ENCODE results near the gene POLK.
"Not testable (repeated sequence)": the region's sequence is repeated elsewhere in the genome, so short reads cannot be mapped to it uniquely, and the experiment has no call there.

- TF ChIP-seq, protein P1, sequence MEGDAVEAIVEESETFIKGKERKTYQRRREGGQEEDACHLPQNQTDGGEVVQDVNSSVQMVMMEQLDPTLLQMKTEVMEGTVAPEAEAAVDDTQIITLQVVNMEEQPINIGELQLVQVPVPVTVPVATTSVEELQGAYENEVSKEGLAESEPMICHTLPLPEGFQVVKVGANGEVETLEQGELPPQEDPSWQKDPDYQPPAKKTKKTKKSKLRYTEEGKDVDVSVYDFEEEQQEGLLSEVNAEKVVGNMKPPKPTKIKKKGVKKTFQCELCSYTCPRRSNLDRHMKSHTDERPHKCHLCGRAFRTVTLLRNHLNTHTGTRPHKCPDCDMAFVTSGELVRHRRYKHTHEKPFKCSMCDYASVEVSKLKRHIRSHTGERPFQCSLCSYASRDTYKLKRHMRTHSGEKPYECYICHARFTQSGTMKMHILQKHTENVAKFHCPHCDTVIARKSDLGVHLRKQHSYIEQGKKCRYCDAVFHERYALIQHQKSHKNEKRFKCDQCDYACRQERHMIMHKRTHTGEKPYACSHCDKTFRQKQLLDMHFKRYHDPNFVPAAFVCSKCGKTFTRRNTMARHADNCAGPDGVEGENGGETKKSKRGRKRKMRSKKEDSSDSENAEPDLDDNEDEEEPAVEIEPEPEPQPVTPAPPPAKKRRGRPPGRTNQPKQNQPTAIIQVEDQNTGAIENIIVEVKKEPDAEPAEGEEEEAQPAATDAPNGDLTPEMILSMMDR (IDR thresholded peaks at IDR 0.05), result not testable (repeated sequence)
- TF ChIP-seq POLR2AphosphoS5 (IDR thresholded peaks at IDR 0.05), result not testable (repeated sequence)
Measured at GRCh38 chr5:75565991-75566709, 54.5 kb downstream of the POLK start.

Data from breast epithelium (tissue), 3 donors.